ENCODE measurements around the gene NGFR.

DNA sequence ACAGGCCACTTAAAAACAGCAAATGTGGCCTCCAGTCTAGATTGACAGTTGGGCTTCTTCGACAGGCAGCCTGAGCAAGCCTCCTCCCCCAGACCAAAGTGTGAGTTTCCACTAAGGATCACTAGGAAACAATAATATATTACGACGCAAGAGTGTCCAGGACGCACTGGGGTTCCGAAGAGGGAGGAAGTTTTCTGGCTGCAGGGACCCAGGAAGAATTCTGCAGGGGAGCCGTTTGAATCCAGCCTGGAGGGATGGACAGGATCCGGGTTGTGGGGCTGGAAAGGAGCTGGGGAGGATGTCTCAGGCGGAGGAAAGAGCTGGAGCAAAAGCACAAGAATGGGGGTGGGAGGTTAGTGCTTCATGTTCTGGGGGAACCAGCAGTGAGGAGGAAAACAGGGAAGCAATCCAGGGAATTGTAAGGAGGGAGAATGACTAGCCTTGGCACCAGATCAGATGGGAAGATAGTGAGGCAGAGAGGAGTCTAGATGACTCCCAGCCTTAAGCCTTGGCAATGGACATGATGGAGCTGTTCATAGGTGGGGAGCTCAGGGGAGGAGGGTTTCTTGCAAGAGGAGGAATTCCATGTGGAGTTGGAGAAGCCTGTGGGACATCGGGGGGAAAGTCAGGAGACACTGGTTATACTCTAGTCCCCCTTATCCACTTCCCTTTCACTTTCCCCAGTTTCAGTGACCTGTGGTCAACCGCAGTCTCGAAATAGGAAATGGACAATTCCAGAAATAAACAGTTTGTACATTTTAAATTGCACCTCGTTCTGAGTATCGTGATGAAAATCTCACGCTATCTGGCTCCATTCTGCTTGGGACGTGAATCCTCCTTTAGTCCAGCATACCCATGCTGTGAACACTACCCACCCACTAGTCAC lies 26.6 kb downstream of the NGFR start:
- TF ChIP-seq, protein P1, sequence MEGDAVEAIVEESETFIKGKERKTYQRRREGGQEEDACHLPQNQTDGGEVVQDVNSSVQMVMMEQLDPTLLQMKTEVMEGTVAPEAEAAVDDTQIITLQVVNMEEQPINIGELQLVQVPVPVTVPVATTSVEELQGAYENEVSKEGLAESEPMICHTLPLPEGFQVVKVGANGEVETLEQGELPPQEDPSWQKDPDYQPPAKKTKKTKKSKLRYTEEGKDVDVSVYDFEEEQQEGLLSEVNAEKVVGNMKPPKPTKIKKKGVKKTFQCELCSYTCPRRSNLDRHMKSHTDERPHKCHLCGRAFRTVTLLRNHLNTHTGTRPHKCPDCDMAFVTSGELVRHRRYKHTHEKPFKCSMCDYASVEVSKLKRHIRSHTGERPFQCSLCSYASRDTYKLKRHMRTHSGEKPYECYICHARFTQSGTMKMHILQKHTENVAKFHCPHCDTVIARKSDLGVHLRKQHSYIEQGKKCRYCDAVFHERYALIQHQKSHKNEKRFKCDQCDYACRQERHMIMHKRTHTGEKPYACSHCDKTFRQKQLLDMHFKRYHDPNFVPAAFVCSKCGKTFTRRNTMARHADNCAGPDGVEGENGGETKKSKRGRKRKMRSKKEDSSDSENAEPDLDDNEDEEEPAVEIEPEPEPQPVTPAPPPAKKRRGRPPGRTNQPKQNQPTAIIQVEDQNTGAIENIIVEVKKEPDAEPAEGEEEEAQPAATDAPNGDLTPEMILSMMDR (conservative IDR thresholded peaks at IDR 0.05 in 1 of 2, IDR thresholded peaks at IDR 0.05 in 1 of 2; ENCODE audit: extremely low read depth in 1 of 2, insufficient read depth in 1 of 2, low read depth in 1 of 2, low read length in 2 of 2) = no peak
- no peak for TF ChIP-seq EZH2 (IDR thresholded peaks at IDR 0.05; ENCODE audit: borderline replicate concordance, low read length)
